Measurements from ENCODE around the gene SESN3. TPM values are rescaled to one million over a fixed set of nuclear protein-coding genes. Genes with fewer than 3 reads are reported as not detected.

The SESN3 gene
- total RNA-seq, 1 experiment from 2014 or later: 0.55 TPM

DNA sequence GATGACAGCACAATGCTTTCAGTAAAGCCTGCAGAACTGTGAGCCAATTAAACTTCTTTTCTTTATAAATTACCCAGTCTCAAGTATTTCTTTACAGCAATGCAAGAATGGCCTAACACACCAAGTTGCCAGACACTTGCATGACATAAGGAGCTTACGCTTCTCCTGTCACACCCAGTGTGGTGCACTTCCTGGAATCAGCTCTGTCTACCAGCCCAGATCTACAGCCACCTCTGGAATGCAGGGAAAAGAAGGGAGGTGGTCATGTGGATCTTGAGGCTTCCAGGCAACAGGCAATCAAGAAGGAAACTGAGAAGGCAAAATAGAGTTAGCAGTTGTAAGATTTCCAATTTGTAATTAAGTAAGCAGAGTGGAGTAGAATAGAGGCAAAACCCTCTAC is 37.4 kb upstream of the SESN3 start:
- no peaks in the 10 kb centered on the region for H3K4me1 ChIP-seq (ENCODE audit: insufficient read depth, low read length)
- H2AFZ ChIP-seq (ENCODE audit: low read length): no peak overlapping the region
- peaks cover 16% of the 10 kb centered on the region; the same call in 1 of the 2 replicates for H3K27me3 ChIP-seq (ENCODE audit: low read length)
- no TSS peak for BruUV-seq (replicated peaks)
- H4K20me1 ChIP-seq (ENCODE audit: low read length): no peaks in the 10 kb centered on the region
- H3K4me3 ChIP-seq (ENCODE audit: low read length): no peak overlapping the region
- H3K9ac ChIP-seq (ENCODE audit: low read length): no peak overlapping the region
- no peaks in the 10 kb centered on the region for H3K36me3 ChIP-seq (ENCODE audit: low read depth, low read length)
- no peak overlapping the region for H3K27ac ChIP-seq (ENCODE audit: low read length)
- DNase-seq (no peak), ATAC-seq (no peak)
- H3K79me2 ChIP-seq (ENCODE audit: low read length): no peaks in the 10 kb centered on the region
- intact Hi-C loops (cut with micrococcal nuclease): no loop called here
- POLR2A ChIA-PET (ENCODE audit: unreplicated experiment): no interaction called here
- H3K9me3 ChIP-seq (ENCODE audit: low read length): no peaks in the 10 kb centered on the region
- no peaks in the 10 kb centered on the region for H3K9me2 ChIP-seq (replicated peaks; ENCODE audit: low read length)
- no peak for TF ChIP-seq EZH2 (IDR thresholded peaks at IDR 0.05; ENCODE audit: low read length, unreplicated experiment)
- TF ChIP-seq EZH2phosphoT487 (IDR thresholded peaks at IDR 0.05; ENCODE audit: borderline replicate concordance, low read length): no peak
- TF ChIP-seq, protein P1, sequence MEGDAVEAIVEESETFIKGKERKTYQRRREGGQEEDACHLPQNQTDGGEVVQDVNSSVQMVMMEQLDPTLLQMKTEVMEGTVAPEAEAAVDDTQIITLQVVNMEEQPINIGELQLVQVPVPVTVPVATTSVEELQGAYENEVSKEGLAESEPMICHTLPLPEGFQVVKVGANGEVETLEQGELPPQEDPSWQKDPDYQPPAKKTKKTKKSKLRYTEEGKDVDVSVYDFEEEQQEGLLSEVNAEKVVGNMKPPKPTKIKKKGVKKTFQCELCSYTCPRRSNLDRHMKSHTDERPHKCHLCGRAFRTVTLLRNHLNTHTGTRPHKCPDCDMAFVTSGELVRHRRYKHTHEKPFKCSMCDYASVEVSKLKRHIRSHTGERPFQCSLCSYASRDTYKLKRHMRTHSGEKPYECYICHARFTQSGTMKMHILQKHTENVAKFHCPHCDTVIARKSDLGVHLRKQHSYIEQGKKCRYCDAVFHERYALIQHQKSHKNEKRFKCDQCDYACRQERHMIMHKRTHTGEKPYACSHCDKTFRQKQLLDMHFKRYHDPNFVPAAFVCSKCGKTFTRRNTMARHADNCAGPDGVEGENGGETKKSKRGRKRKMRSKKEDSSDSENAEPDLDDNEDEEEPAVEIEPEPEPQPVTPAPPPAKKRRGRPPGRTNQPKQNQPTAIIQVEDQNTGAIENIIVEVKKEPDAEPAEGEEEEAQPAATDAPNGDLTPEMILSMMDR (conservative IDR thresholded peaks at IDR 0.05; ENCODE audit: low read depth, low read length): no peak
- no peaks in the 10 kb centered on the region for H3F3A ChIP-seq (ENCODE audit: low read length, unreplicated experiment)
- CTCF ChIA-PET: no interaction called here
- H3K4me2 ChIP-seq (ENCODE audit: low read length): no peak overlapping the region

DNA sequence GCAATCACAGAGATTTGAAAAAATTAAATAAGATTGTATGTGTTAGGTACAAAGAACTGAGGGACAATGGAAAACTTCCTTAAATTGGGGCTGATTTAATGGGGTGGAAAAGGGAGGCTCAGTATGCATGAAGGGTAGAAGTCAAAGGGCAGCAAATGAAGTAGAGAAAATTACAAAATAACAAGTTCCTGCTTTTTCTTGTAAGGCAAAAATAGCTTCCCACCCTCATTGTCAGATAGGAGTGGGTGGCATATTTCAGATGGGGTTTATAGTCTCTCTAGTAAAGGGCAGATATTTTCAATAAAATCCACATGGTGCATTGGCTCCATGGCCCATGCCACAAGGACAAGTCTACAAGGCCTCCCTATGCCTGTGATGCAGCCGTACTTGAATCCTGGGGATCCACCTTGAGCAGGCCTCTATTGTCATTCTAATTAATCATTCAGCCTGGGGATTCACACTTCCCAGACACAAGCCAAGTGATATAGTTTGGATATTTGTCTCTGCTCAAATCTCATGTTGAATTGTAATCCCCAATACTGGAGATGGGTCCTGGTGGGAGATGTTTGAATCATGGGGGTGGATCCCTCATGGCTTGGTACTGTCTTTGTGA is 36.7 kb upstream of the SESN3 start:
- no TSS peak for BruUV-seq (replicated peaks)

More for the DNA sequence above, 36.7 kb upstream of the SESN3 start:
- Histone ChIP-seq H3K9me3 (ENCODE audit: low read length) (no peaks in the 10 kb centered on the region), H3K4me3 (ENCODE audit: low read length) (no peak overlapping the region), H3K4me2 (ENCODE audit: low read length) (no peak overlapping the region), H3K36me3 (ENCODE audit: low read depth, low read length) (no peaks in the 10 kb centered on the region), H2AFZ (ENCODE audit: low read length) (no peak overlapping the region), H3K9ac (ENCODE audit: low read length) (no peak overlapping the region), H3F3A (ENCODE audit: low read length, unreplicated experiment) (no peaks in the 10 kb centered on the region), H4K20me1 (ENCODE audit: low read length) (no peaks in the 10 kb centered on the region), H3K4me1 (ENCODE audit: insufficient read depth, low read length) (no peaks in the 10 kb centered on the region), H3K9me2 (replicated peaks; ENCODE audit: low read length) (no peaks in the 10 kb centered on the region), H3K27me3 (ENCODE audit: low read length) (peaks cover 21% of the 10 kb centered on the region; the same call in 1 of the 2 replicates), H3K79me2 (ENCODE audit: low read length) (no peaks in the 10 kb centered on the region), H3K27ac (ENCODE audit: low read length) (no peak overlapping the region)
- DNase-seq (no peak), ATAC-seq (no peak)
- ChIA-PET CTCF (no interaction called here), POLR2A (ENCODE audit: unreplicated experiment) (no interaction called here)
- intact Hi-C loops (cut with micrococcal nuclease): no loop called here
- TF ChIP-seq EZH2 (IDR thresholded peaks at IDR 0.05; ENCODE audit: low read length, unreplicated experiment) (no peak), EZH2phosphoT487 (IDR thresholded peaks at IDR 0.05; ENCODE audit: borderline replicate concordance, low read length) (no peak)
- TF ChIP-seq, protein P1 (conservative IDR thresholded peaks at IDR 0.05; ENCODE audit: low read depth, low read length): no peak

Data from PC-3 (cell line).